ENCODE measurements around the gene MS4A14. TPM values are rescaled to one million over a fixed set of nuclear protein-coding genes. Genes with fewer than 3 reads are reported as not detected.

The MS4A14 gene
- total RNA-seq, 2 experiments from 2014 or later, result not detected

- intact Hi-C loops (cut with micrococcal nuclease), result loop anchor here (10.0 kb wide), 1 partner anchor 63 kb away; no protein-coding TSS in a partner anchor
- ChIA-PET POLR2A (no interaction called here), CTCF (interaction anchor here (0.8 to 1.3 kb wide), 2 partner anchors 23 to 45 kb away, joined by 3 read pairs; no protein-coding TSS in a partner anchor)
- no peak overlapping the region for H3K4me3 Mint-ChIP-seq
- H3K36me3 Mint-ChIP-seq, result no peaks in the 10 kb centered on the region
- DNase-seq, result no peak
- H3K4me1 Mint-ChIP-seq (ENCODE audit: low read depth), result peaks cover 3% of the 10 kb centered on the region
- no peak overlapping the region for H3K27ac Mint-ChIP-seq
- H3K9me3 Mint-ChIP-seq, result no peaks in the 10 kb centered on the region
- peaks cover 34% of the 10 kb centered on the region for H3K27me3 Mint-ChIP-seq
Observed at GRCh38 chr11:60367896-60368295, 28.4 kb upstream of the MS4A14 start.

GRCh38 chr11:60370252-60370810, 25.9 kb upstream of the MS4A14 start:
- no peak overlapping the region for H3K27ac Mint-ChIP-seq
- H3K4me3 Mint-ChIP-seq, result no peak overlapping the region
- peaks cover 21% of the 10 kb centered on the region for H3K27me3 Mint-ChIP-seq
- H3K36me3 Mint-ChIP-seq, result no peaks in the 10 kb centered on the region
- POLR2A ChIA-PET, result no interaction called here
- CTCF ChIA-PET, result interaction anchor here (1.8 kb wide), 1 partner anchor 249 kb away, joined by 4 read pairs; no protein-coding TSS in a partner anchor
- no peak for DNase-seq
- H3K4me1 Mint-ChIP-seq (ENCODE audit: low read depth), result peaks cover 3% of the 10 kb centered on the region
- H3K9me3 Mint-ChIP-seq, result no peaks in the 10 kb centered on the region
- intact Hi-C loops (cut with micrococcal nuclease), result no loop called here

- DNase-seq, result no peak
- intact Hi-C loops (cut with micrococcal nuclease), result no loop called here
- Mint-ChIP-seq H3K4me1 (ENCODE audit: low read depth) (peaks cover 3% of the 10 kb centered on the region), H3K36me3 (no peaks in the 10 kb centered on the region), H3K4me3 (no peak overlapping the region), H3K9me3 (no peaks in the 10 kb centered on the region), H3K27me3 (peaks cover 23% of the 10 kb centered on the region), H3K27ac (no peak overlapping the region)
- CTCF ChIA-PET, result interaction anchor here (1.6 to 1.8 kb wide), 2 partner anchors 8 to 248 kb away, joined by 4 to 6 read pairs; no protein-coding TSS in a partner anchor
- POLR2A ChIA-PET, result no interaction called here
Observed at GRCh38 chr11:60370811-60371298, 25.4 kb upstream of the MS4A14 start.

- no peak for DNase-seq
- CTCF ChIA-PET, result interaction anchor here (1.6 to 1.8 kb wide), 2 partner anchors 8 to 248 kb away, joined by 4 to 6 read pairs; no protein-coding TSS in a partner anchor
- H3K4me3 Mint-ChIP-seq, result no peak overlapping the region
- no peaks in the 10 kb centered on the region for H3K36me3 Mint-ChIP-seq
- H3K9me3 Mint-ChIP-seq, result no peaks in the 10 kb centered on the region
- intact Hi-C loops (cut with micrococcal nuclease), result no loop called here
- no peak overlapping the region for H3K27ac Mint-ChIP-seq
- H3K27me3 Mint-ChIP-seq, result peaks cover 19% of the 10 kb centered on the region
- POLR2A ChIA-PET, result no interaction called here
- H3K4me1 Mint-ChIP-seq (ENCODE audit: low read depth), result no peaks in the 10 kb centered on the region
Observed at GRCh38 chr11:60371386-60371785, 24.9 kb upstream of the MS4A14 start.

- H3K27me3 Mint-ChIP-seq, result peaks cover 19% of the 10 kb centered on the region
- CTCF ChIA-PET, result interaction anchor here (1.6 kb wide), 1 partner anchor 9 kb away, joined by 6 read pairs; no protein-coding TSS in a partner anchor
- H3K36me3 Mint-ChIP-seq, result no peaks in the 10 kb centered on the region
- intact Hi-C loops (cut with micrococcal nuclease), result no loop called here
- no peaks in the 10 kb centered on the region for H3K9me3 Mint-ChIP-seq
- no peaks in the 10 kb centered on the region for H3K4me1 Mint-ChIP-seq (ENCODE audit: low read depth)
- H3K4me3 Mint-ChIP-seq, result no peak overlapping the region
- no peak overlapping the region for H3K27ac Mint-ChIP-seq
- POLR2A ChIA-PET, result no interaction called here
- no peak for DNase-seq
Observed at GRCh38 chr11:60371854-60372253, 24.4 kb upstream of the MS4A14 start.

- Mint-ChIP-seq H3K27ac (no peak overlapping the region), H3K36me3 (no peaks in the 10 kb centered on the region), H3K4me3 (no peak overlapping the region), H3K4me1 (ENCODE audit: low read depth) (no peaks in the 10 kb centered on the region), H3K9me3 (no peaks in the 10 kb centered on the region), H3K27me3 (peaks cover 19% of the 10 kb centered on the region)
- CTCF ChIA-PET, result interaction anchor here (1.6 kb wide), 1 partner anchor 10 kb away, joined by 6 read pairs; no protein-coding TSS in a partner anchor
- POLR2A ChIA-PET, result no interaction called here
- DNase-seq, result no peak
- intact Hi-C loops (cut with micrococcal nuclease), result no loop called here
Observed at GRCh38 chr11:60372767-60373166, 23.5 kb upstream of the MS4A14 start.

GRCh38 chr11:60375316-60375715, 20.9 kb upstream of the MS4A14 start:
- H3K27me3 Mint-ChIP-seq, result peaks cover 19% of the 10 kb centered on the region
- no peaks in the 10 kb centered on the region for H3K9me3 Mint-ChIP-seq
- intact Hi-C loops (cut with micrococcal nuclease), result no loop called here
- ChIA-PET CTCF (no interaction called here), POLR2A (no interaction called here)
- H3K4me1 Mint-ChIP-seq (ENCODE audit: low read depth), result no peaks in the 10 kb centered on the region
- no peak for DNase-seq
- H3K27ac Mint-ChIP-seq, result no peak overlapping the region
- no peaks in the 10 kb centered on the region for H3K36me3 Mint-ChIP-seq
- H3K4me3 Mint-ChIP-seq, result no peak overlapping the region

GRCh38 chr11:60376601-60377000, 19.7 kb upstream of the MS4A14 start:
- no peak overlapping the region for H3K4me3 Mint-ChIP-seq
- ChIA-PET POLR2A (no interaction called here), CTCF (no interaction called here)
- intact Hi-C loops (cut with micrococcal nuclease), result no loop called here
- H3K27me3 Mint-ChIP-seq, result peaks cover 19% of the 10 kb centered on the region
- no peaks in the 10 kb centered on the region for H3K9me3 Mint-ChIP-seq
- no peaks in the 10 kb centered on the region for H3K4me1 Mint-ChIP-seq (ENCODE audit: low read depth)
- no peak overlapping the region for H3K27ac Mint-ChIP-seq
- H3K36me3 Mint-ChIP-seq, result no peaks in the 10 kb centered on the region
- no peak for DNase-seq

- no peak for DNase-seq
- ChIA-PET CTCF (interaction anchor here (1.2 kb wide), 1 partner anchor 12 kb away, joined by 4 read pairs; no protein-coding TSS in a partner anchor), POLR2A (no interaction called here)
- Mint-ChIP-seq H3K36me3 (no peaks in the 10 kb centered on the region), H3K4me3 (no peak overlapping the region), H3K27ac (no peak overlapping the region), H3K27me3 (peaks cover 19% of the 10 kb centered on the region), H3K9me3 (no peaks in the 10 kb centered on the region), H3K4me1 (ENCODE audit: low read depth) (no peaks in the 10 kb centered on the region)
- intact Hi-C loops (cut with micrococcal nuclease), result no loop called here
Observed at GRCh38 chr11:60377401-60378136, 18.7 kb upstream of the MS4A14 start.

GRCh38 chr11:60378354-60378753, 17.9 kb upstream of the MS4A14 start, which contains the start of gene MS4A7:
MS4A7 (plus strand) TSS chr11:60378532; CDS start chr11:60383142, 4,610 bp downstream.
- no peak for DNase-seq
- POLR2A ChIA-PET, result no interaction called here
- H3K27me3 Mint-ChIP-seq, result peaks cover 19% of the 10 kb centered on the region
- no peaks in the 10 kb centered on the region for H3K9me3 Mint-ChIP-seq
- CTCF ChIA-PET, result interaction anchor here (1.2 kb wide), 1 partner anchor 13 kb away, joined by 4 read pairs; no protein-coding TSS in a partner anchor
- H3K4me1 Mint-ChIP-seq (ENCODE audit: low read depth), result no peaks in the 10 kb centered on the region
- H3K27ac Mint-ChIP-seq, result no peak within 1 kb of the TSS
- no peaks in the 10 kb centered on the region for H3K36me3 Mint-ChIP-seq
- intact Hi-C loops (cut with micrococcal nuclease), result no loop called here
- no peak within 1 kb of the TSS for H3K4me3 Mint-ChIP-seq

GRCh38 chr11:60389279-60389910, 6.9 kb upstream of the MS4A14 start:
- Mint-ChIP-seq H3K36me3 (no peaks in the 10 kb centered on the region), H3K27ac (no peak overlapping the region), H3K27me3 (peaks cover 3% of the 10 kb centered on the region), H3K9me3 (no peaks in the 10 kb centered on the region), H3K4me3 (no peak overlapping the region), H3K4me1 (ENCODE audit: low read depth) (no peaks in the 10 kb centered on the region)
- intact Hi-C loops (cut with micrococcal nuclease), result no loop called here
- POLR2A ChIA-PET, result no interaction called here
- DNase-seq, result no peak
- CTCF ChIA-PET, result no interaction called here

- intact Hi-C loops (cut with micrococcal nuclease), result no loop called here
- peaks cover 4% of the 10 kb centered on the region for H3K27me3 Mint-ChIP-seq
- POLR2A ChIA-PET, result no interaction called here
- H3K36me3 Mint-ChIP-seq, result no peaks in the 10 kb centered on the region
- no peaks in the 10 kb centered on the region for H3K9me3 Mint-ChIP-seq
- no peaks in the 10 kb centered on the region for H3K4me1 Mint-ChIP-seq (ENCODE audit: low read depth)
- no peak for DNase-seq
- CTCF ChIA-PET, result no interaction called here
- H3K27ac Mint-ChIP-seq, result no peak overlapping the region
- H3K4me3 Mint-ChIP-seq, result no peak overlapping the region
Observed at GRCh38 chr11:60390419-60390818, 5.8 kb upstream of the MS4A14 start.

All from activated CD4-positive, alpha-beta memory T cell treated with anti-CD3 and anti-CD28 coated beads for 36 hours (primary cell).